Peyer's patch (tissue), 4 donors: ENCODE measurements around the gene TNFAIP8L2. TPM values are rescaled to one million over a fixed set of nuclear protein-coding genes. Genes with fewer than 3 reads are reported as not detected.

Experiments used
- DNase-seq, 3 donors: peaks; one replicate each; pipeline ENCODE4 v3.0.0-alpha.2; 2017 to 2019
- H3K27ac ChIP-seq, 4 donors: fragments of 200-600 bp; sonication (generic); one replicate each; pipeline ENCODE4 v1.5.1; 2016 to 2019
- H3K27me3 ChIP-seq, 2 donors: fragments of 200-600 bp; sonication (generic); one replicate each; pipeline ENCODE4 v1.5.1; 2019
- H3K36me3 ChIP-seq, 3 donors: fragments of 200-600 bp; sonication (generic); one replicate each; pipeline ENCODE4 v1.5.1; 2016 to 2019
- H3K4me1 ChIP-seq, 4 donors: fragments of 200-600 bp; sonication (generic); one replicate each; pipeline ENCODE4 v1.5.1; 2016 to 2019
- H3K4me3 ChIP-seq, 4 donors: fragments of 200-600 bp; sonication (generic); 1 replicate in 3 of 4; 2 replicates in 1 of 4; pipeline ENCODE4 v1.5.1; 2016 to 2019; ENCODE audit warnings: mild to moderate bottlenecking in 1 of 4
- H3K9me3 ChIP-seq, 4 donors: fragments of 200-600 bp; sonication (generic); one replicate each; pipeline ENCODE4 v1.5.1; 2016 to 2019; ENCODE audit warnings: mild to moderate bottlenecking in 1 of 4
- CTCF ChIP-seq, 6 experiments: fragments of 450-650 bp in 4 of 6; fragments of 200-600 bp in 2 of 6; sonication (generic) in 1 of 6; IDR thresholded peaks; one replicate each; pipeline ENCODE4 v1.5.1; 2017 to 2019; ENCODE audit warnings: antibody characterized with exemption in 6 of 6, mild to moderate bottlenecking in 3 of 6, moderate library complexity in 1 of 6
- POLR2A ChIP-seq, 2 donors: fragments of 450-650 bp; IDR thresholded peaks; one replicate each; pipeline ENCODE4 v1.5.1; 2017; ENCODE audit warnings: antibody characterized with exemption in 2 of 2, mild to moderate bottlenecking in 2 of 2, moderate library complexity in 2 of 2
- total RNA-seq, 4 donors: library from RNA; depleted of rRNA; stranded (reverse); fragments of >200 nt; gene quantifications; one replicate each; pipeline ENCODE4 v1.1.0, GENCODE V29; 2016

TNFAIP8L2 gene
- total RNA-seq, 4 donors from 2014 or later = 4.0 to 6.6 TPM; not detected in 2

- H3K27me3 ChIP-seq = no peaks in the 10 kb centered on the region
- H3K9me3 ChIP-seq = no peaks in the 10 kb centered on the region
- H3K36me3 ChIP-seq = peaks cover 0 to 36% (median 0%) of the 10 kb centered on the region in 3 donors
- peak overlapping the region in 1 of 4 donors; percentile 74 for H3K4me3 ChIP-seq
- no peak overlapping the region for H3K27ac ChIP-seq
- no peak for DNase-seq
- H3K4me1 ChIP-seq = peaks cover 0 to 19% (median 8%) of the 10 kb centered on the region in 4 donors
- TF ChIP-seq CTCF (IDR thresholded peaks at IDR 0.05) = no peak
- no peak for TF ChIP-seq POLR2A (IDR thresholded peaks at IDR 0.05)
Observed at GRCh38 chr1:151167116-151167515, 10.7 kb downstream of the TNFAIP8L2 start.

GRCh38 chr1:151171190-151171589 lies 14.7 kb downstream of the TNFAIP8L2 start:
- DNase-seq = no peak
- no peaks in the 10 kb centered on the region for H3K27me3 ChIP-seq
- H3K4me3 ChIP-seq = no peak overlapping the region
- TF ChIP-seq CTCF (IDR thresholded peaks at IDR 0.05) (no peak), POLR2A (IDR thresholded peaks at IDR 0.05) (no peak)
- H3K27ac ChIP-seq = no peak overlapping the region
- no peaks in the 10 kb centered on the region for H3K9me3 ChIP-seq
- peaks cover 0 to 11% (median 6%) of the 10 kb centered on the region in 4 donors for H3K4me1 ChIP-seq
- peaks cover 0 to 69% (median 0%) of the 10 kb centered on the region in 3 donors for H3K36me3 ChIP-seq

GRCh38 chr1:151175041-151175741 lies 18.7 kb downstream of the TNFAIP8L2 start:
- TF ChIP-seq POLR2A (IDR thresholded peaks at IDR 0.05) = no peak
- no peak for TF ChIP-seq CTCF (IDR thresholded peaks at IDR 0.05)
- Histone ChIP-seq H3K4me3 (no peak overlapping the region), H3K27me3 (no peaks in the 10 kb centered on the region), H3K9me3 (no peaks in the 10 kb centered on the region), H3K36me3 (peaks cover 0 to 83% (median 0%) of the 10 kb centered on the region in 3 donors), H3K4me1 (no peaks in the 10 kb centered on the region), H3K27ac (peak overlapping the region in 1 of 4 donors; percentile 5)
- no peak for DNase-seq

GRCh38 chr1:151175863-151176262 lies 19.4 kb downstream of the TNFAIP8L2 start, which contains the start of gene TMOD4:
Gene TMOD4 (minus strand): TSS chr1:151175981. CDS start chr1:151174875, 1,106 bp downstream.
- H3K4me3 ChIP-seq = no peak within 1 kb of the TSS
- DNase-seq = no peak
- H3K9me3 ChIP-seq = no peaks in the 10 kb centered on the region
- peak in 3 of 6 experiments; percentile 24 to 32 (median 28) for TF ChIP-seq CTCF (IDR thresholded peaks at IDR 0.05)
- TF ChIP-seq POLR2A (IDR thresholded peaks at IDR 0.05) = no peak
- peaks cover 0 to 85% (median 0%) of the 10 kb centered on the region in 3 donors for H3K36me3 ChIP-seq
- peak within 1 kb of the TSS in 1 of 4 donors; percentile 5 for H3K27ac ChIP-seq
- no peaks in the 10 kb centered on the region for H3K4me1 ChIP-seq
- no peaks in the 10 kb centered on the region for H3K27me3 ChIP-seq

GRCh38 chr1:151176514-151177045 lies 20.1 kb downstream of the TNFAIP8L2 start:
- Histone ChIP-seq H3K4me3 (no peak overlapping the region), H3K27me3 (no peaks in the 10 kb centered on the region), H3K27ac (no peak overlapping the region), H3K36me3 (peaks cover 0 to 87% (median 0%) of the 10 kb centered on the region in 3 donors), H3K4me1 (no peaks in the 10 kb centered on the region), H3K9me3 (no peaks in the 10 kb centered on the region)
- TF ChIP-seq CTCF (IDR thresholded peaks at IDR 0.05) (no peak), POLR2A (IDR thresholded peaks at IDR 0.05) (no peak)
- DNase-seq = no peak
